Progenitor cell of endocrine pancreas (in vitro differentiated cells): Measurements from ENCODE around the gene GPN1. TPM values are rescaled to one million over a fixed set of nuclear protein-coding genes. Genes with fewer than 3 reads are reported as not detected.

Experiments used
- DNase-seq: peaks from one replicate; pipeline ENCODE4 v3.0.0; 2021; ENCODE audit warnings: low spot score; ENCODE audit not compliant: unreplicated experiment
- H3K27ac Mint-ChIP-seq: 2 replicates; pipeline ENCODE4 v1.8.0; 2021; ENCODE audit warnings: mild to moderate bottlenecking, moderate library complexity, mixed read lengths
- H3K27me3 Mint-ChIP-seq: 2 replicates; pipeline ENCODE4 v1.8.0; 2021; ENCODE audit warnings: mixed read lengths
- H3K36me3 Mint-ChIP-seq: 2 replicates; pipeline ENCODE4 v1.8.0; 2022; ENCODE audit warnings: mixed read lengths; ENCODE audit not compliant: insufficient read depth
- H3K4me1 Mint-ChIP-seq: 2 replicates; pipeline ENCODE4 v1.8.0; 2021; ENCODE audit warnings: low read depth, mixed read lengths
- H3K4me3 Mint-ChIP-seq: 2 replicates; pipeline ENCODE4 v1.8.0; 2021; ENCODE audit warnings: low read depth, mild to moderate bottlenecking, moderate library complexity, mixed read lengths
- H3K9me3 Mint-ChIP-seq: 2 replicates; pipeline ENCODE4 v1.8.0; 2021; ENCODE audit warnings: low read depth, mixed read lengths
- total RNA-seq: library from RNA; stranded (reverse); gene quantifications from 2 replicates; pipeline ENCODE4 v1.2.1, GENCODE V29; 2021
- TF ChIP-seq, protein P1 (sequence below): fragments of 200-600 bp; sonication (generic); IDR thresholded peaks from one replicate; pipeline ENCODE4 v1.5.0; 2021; ENCODE audit warnings: antibody characterized with exemption, mild to moderate bottlenecking; ENCODE audit not compliant: unreplicated experiment

Gene GPN1
- total RNA-seq, 1 donor from 2014 or later = 37.3 TPM

GRCh38 chr2:27640722-27641245 is 11.9 kb downstream of the GPN1 start:
- no peak overlapping the region for H3K4me3 Mint-ChIP-seq
- no peaks in the 10 kb centered on the region for H3K9me3 Mint-ChIP-seq
- TF ChIP-seq, protein P1, sequence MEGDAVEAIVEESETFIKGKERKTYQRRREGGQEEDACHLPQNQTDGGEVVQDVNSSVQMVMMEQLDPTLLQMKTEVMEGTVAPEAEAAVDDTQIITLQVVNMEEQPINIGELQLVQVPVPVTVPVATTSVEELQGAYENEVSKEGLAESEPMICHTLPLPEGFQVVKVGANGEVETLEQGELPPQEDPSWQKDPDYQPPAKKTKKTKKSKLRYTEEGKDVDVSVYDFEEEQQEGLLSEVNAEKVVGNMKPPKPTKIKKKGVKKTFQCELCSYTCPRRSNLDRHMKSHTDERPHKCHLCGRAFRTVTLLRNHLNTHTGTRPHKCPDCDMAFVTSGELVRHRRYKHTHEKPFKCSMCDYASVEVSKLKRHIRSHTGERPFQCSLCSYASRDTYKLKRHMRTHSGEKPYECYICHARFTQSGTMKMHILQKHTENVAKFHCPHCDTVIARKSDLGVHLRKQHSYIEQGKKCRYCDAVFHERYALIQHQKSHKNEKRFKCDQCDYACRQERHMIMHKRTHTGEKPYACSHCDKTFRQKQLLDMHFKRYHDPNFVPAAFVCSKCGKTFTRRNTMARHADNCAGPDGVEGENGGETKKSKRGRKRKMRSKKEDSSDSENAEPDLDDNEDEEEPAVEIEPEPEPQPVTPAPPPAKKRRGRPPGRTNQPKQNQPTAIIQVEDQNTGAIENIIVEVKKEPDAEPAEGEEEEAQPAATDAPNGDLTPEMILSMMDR = no peak
- no peaks in the 10 kb centered on the region for H3K4me1 Mint-ChIP-seq
- peaks cover 16% of the 10 kb centered on the region for H3K36me3 Mint-ChIP-seq
- no peak for DNase-seq
- no peak overlapping the region for H3K27ac Mint-ChIP-seq
- no peaks in the 10 kb centered on the region for H3K27me3 Mint-ChIP-seq

DNA sequence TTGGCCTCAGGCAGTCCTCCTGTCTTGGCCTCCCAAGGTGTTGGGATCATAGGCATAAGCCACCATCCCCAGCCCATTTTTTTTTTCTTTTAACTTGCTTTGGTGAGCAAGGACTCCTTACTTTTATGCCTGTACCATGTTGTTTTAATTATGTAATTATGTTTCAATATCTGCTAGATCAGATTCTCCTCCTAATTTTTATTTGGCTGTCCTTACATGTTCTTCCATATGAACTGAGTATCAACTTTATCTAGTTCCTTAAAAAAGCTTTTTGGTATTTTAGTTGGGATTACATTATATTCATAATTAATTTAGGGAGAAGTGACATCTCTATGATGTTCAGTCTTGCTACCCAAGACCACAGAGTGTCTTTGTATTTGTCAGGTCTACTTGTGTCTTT is 16.3 kb downstream of the GPN1 start:
- Mint-ChIP-seq H3K4me3 (no peak overlapping the region), H3K4me1 (no peaks in the 10 kb centered on the region), H3K36me3 (peaks cover 19% of the 10 kb centered on the region), H3K27me3 (no peaks in the 10 kb centered on the region), H3K9me3 (no peaks in the 10 kb centered on the region), H3K27ac (no peak overlapping the region)
- TF ChIP-seq, protein P1 = no peak
- DNase-seq = no peak

DNA sequence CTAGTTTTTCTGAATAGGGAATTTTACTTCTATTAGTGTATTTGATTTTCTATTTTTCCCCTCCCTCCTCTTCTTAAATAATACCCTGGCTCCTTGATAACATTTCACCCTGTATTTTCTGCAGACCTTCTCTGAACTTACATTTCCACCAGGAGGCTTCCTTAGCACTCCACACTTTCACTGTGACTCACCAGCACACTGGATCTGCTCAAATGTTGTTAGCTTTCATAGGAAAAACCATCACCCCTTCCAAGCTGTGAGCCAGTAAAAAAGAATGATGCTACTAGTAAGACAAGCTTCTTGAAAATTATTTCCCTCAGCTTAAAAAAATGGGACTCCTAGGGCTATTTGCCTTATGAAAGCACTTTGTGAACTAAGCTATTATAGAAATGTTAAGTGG is 18.4 kb downstream of the GPN1 start:
- Mint-ChIP-seq H3K27me3 (no peaks in the 10 kb centered on the region), H3K27ac (no peak overlapping the region), H3K36me3 (peaks cover 18% of the 10 kb centered on the region), H3K4me1 (no peaks in the 10 kb centered on the region), H3K9me3 (no peaks in the 10 kb centered on the region), H3K4me3 (no peak overlapping the region)
- TF ChIP-seq, protein P1 = no peak
- no peak for DNase-seq

GRCh38 chr2:27647737-27648136 is 18.9 kb downstream of the GPN1 start:
- no peaks in the 10 kb centered on the region for H3K27me3 Mint-ChIP-seq
- no peaks in the 10 kb centered on the region for H3K4me1 Mint-ChIP-seq
- H3K4me3 Mint-ChIP-seq = no peak overlapping the region
- peaks cover 18% of the 10 kb centered on the region for H3K36me3 Mint-ChIP-seq
- DNase-seq = no peak
- TF ChIP-seq, protein P1 = no peak
- no peak overlapping the region for H3K27ac Mint-ChIP-seq
- H3K9me3 Mint-ChIP-seq = no peaks in the 10 kb centered on the region

DNA sequence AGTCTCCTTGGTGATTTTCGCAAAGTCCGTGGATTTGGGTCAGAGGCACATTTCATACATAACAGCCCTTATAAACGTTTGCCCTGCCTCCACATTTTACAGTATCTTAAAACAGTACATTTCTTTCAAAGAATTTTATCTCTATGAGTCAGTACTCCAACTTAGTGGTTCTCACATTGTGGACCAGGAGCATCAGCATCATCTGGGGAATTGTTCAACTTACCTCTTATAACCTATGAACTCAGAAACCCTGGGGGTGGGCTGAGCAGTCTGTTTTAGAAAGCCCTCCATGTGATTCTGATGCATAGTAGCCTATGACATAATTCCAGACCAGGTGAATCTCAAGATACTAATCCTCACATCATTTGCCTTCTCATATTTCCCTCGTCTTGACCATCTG is 22.2 kb downstream of the GPN1 start:
- Mint-ChIP-seq H3K9me3 (no peaks in the 10 kb centered on the region), H3K4me1 (no peaks in the 10 kb centered on the region), H3K27ac (no peak overlapping the region), H3K36me3 (peaks cover 27% of the 10 kb centered on the region), H3K4me3 (no peak overlapping the region), H3K27me3 (no peaks in the 10 kb centered on the region)
- no peak for DNase-seq
- TF ChIP-seq, protein P1 = no peak
